Endothelial cell of umbilical vein (primary cell): ENCODE measurements around the gene CNTNAP2. TPM values are rescaled to one million over a fixed set of nuclear protein-coding genes. Genes with fewer than 3 reads are reported as not detected.

Experiments
- BruUV-seq: library from RNA; stranded (reverse); fragments of 400-500 nt; replicated peaks from 2 replicates; lab custom pipeline; 2021; lab: Mats Ljungman, UMichigan
- CTCF ChIA-PET: fragments of 300-600, 350-600 bp; sonication (Branson Sonifier 250); formaldehyde crosslinking; loops from one replicate; lab custom pipeline; 2021; ENCODE audit warnings: antibody characterized with exemption, inconsistent platforms; lab: Charles Lee
- POLR2A ChIA-PET: fragments of 300-600, 350-600 bp; sonication (Branson Sonifier 250); formaldehyde crosslinking; loops from one replicate; lab custom pipeline; 2021; ENCODE audit warnings: antibody characterized with exemption, inconsistent platforms; lab: Charles Lee
- DNase-seq: peaks from one replicate; pipeline ENCODE4 v3.0.0-alpha.2; 2011; ENCODE audit warnings: low read depth, low spot score
- FAIRE-seq: peaks from 2 replicates; lab custom pipeline; 2011; peaks lifted over from hg19 to GRCh38; lab: Jason Lieb, UNC
- H2AFZ ChIP-seq: 2 replicates; pipeline ENCODE4 v1.6.0; 2012; ENCODE audit warnings: low read depth, low read length, control low read depth, inconsistent platforms
- H3K27ac ChIP-seq: 2 replicates; pipeline ENCODE4 v1.5.1; 2011; ENCODE audit warnings: low read depth, mild to moderate bottlenecking, control low read depth, low read length, moderate library complexity; ENCODE audit not compliant: insufficient read depth
- H3K27me3 ChIP-seq, 2 experiments: 2 replicates each; pipeline versions ENCODE4 v1.6.0 to v1.6.1; 2011; ENCODE audit warnings: low read length in 2 of 2, mixed read lengths in 1 of 2; ENCODE audit not compliant: control insufficient read depth in 2 of 2, insufficient read depth in 2 of 2
- H3K36me3 ChIP-seq, 2 experiments: 2 replicates in 1 of 2; 3 replicates in 1 of 2; pipeline ENCODE4 v1.5.1; 2011; ENCODE audit warnings: low read length in 2 of 2, mild to moderate bottlenecking in 1 of 2, moderate library complexity in 1 of 2; ENCODE audit not compliant: control insufficient read depth in 2 of 2, insufficient read depth in 2 of 2; ENCODE audit errors: extremely low read depth in 1 of 2
- H3K4me1 ChIP-seq: 3 replicates; pipeline ENCODE4 v1.5.1; 2011; ENCODE audit warnings: mild to moderate bottlenecking, low read length; ENCODE audit not compliant: control insufficient read depth, insufficient read depth; ENCODE audit errors: extremely low read depth
- H3K4me2 ChIP-seq: 2 replicates; pipeline ENCODE4 v1.6.1; 2011; ENCODE audit warnings: low read length, control low read depth, mixed read lengths; ENCODE audit not compliant: insufficient read depth
- H3K4me3 ChIP-seq, 3 experiments: fragments of 200-600 bp in 1 of 3; sonication (generic), shearing (Covaris generic) in 1 of 3; replicated peaks in 1 of 3; 2 replicates each; pipeline ENCODE4 v1.5.1; 2011 to 2016; ENCODE audit warnings: control low read depth in 3 of 3, low read length in 3 of 3, mild to moderate bottlenecking in 2 of 3, inconsistent platforms in 1 of 3, low read depth in 1 of 3, moderate library complexity in 1 of 3; ENCODE audit not compliant: insufficient read depth in 1 of 3
- H3K79me2 ChIP-seq: 2 replicates; pipeline ENCODE4 v1.6.0; 2012; ENCODE audit warnings: low read length, inconsistent platforms; ENCODE audit not compliant: control insufficient read depth, insufficient read depth
- H3K9ac ChIP-seq: replicated peaks from 2 replicates; pipeline ENCODE3; 2011; ENCODE audit warnings: low read length, control low read depth; ENCODE audit not compliant: insufficient read depth; ENCODE audit errors: extremely low read depth
- H3K9me1 ChIP-seq: replicated peaks from 3 replicates; pipeline ENCODE4 v1.6.0; 2011; ENCODE audit warnings: mild to moderate bottlenecking, low read length; ENCODE audit not compliant: control insufficient read depth, insufficient read depth; ENCODE audit errors: extremely low read depth
- H3K9me3 ChIP-seq: replicated peaks from 2 replicates; pipeline ENCODE4 v1.5.1; 2012; ENCODE audit warnings: low read length, inconsistent platforms; ENCODE audit not compliant: control insufficient read depth, insufficient read depth
- H4K20me1 ChIP-seq: replicated peaks from 2 replicates; pipeline ENCODE3; 2011; ENCODE audit warnings: mild to moderate bottlenecking, low read length; ENCODE audit not compliant: control insufficient read depth, insufficient read depth; ENCODE audit errors: extremely low read depth
- CTCF ChIP-seq, 2 donors: IDR thresholded peaks; 1 replicate in 1 of 2; 2 replicates in 1 of 2; pipeline ENCODE4 v1.5.1; 2011; ENCODE audit warnings: low read length in 2 of 2, mild to moderate bottlenecking in 2 of 2, moderate library complexity in 2 of 2, control low read depth in 1 of 2, inconsistent platforms in 1 of 2, low read depth in 1 of 2; ENCODE audit not compliant: insufficient read depth in 1 of 2; ENCODE audit errors: extremely low read depth in 1 of 2
- EZH2 ChIP-seq: IDR thresholded peaks from 2 replicates; pipeline ENCODE4 v1.6.1; 2012; ENCODE audit warnings: borderline replicate concordance, low read depth, mild to moderate bottlenecking, moderate library complexity, low read length, inconsistent platforms; ENCODE audit not compliant: severe bottlenecking
- FOS ChIP-seq: IDR thresholded peaks from 2 replicates; pipeline ENCODE4 v1.6.1; 2011; ENCODE audit warnings: mild to moderate bottlenecking, low read length, moderate library complexity, borderline replicate concordance; ENCODE audit not compliant: insufficient read depth
- GATA2 ChIP-seq: IDR thresholded peaks from 2 replicates; pipeline ENCODE4 v1.7.0; 2011; ENCODE audit warnings: low read depth, mild to moderate bottlenecking, moderate library complexity, mixed read lengths, low read length; ENCODE audit not compliant: insufficient read length, insufficient read depth
- JUN ChIP-seq: IDR thresholded peaks from 2 replicates; pipeline ENCODE4 v1.6.1; 2011; ENCODE audit warnings: borderline replicate concordance, low read depth; ENCODE audit not compliant: insufficient read length, insufficient read depth
- MAX ChIP-seq: IDR thresholded peaks from 2 replicates; pipeline ENCODE4 v1.6.1; 2011; ENCODE audit not compliant: insufficient read depth, insufficient read length
- MYC ChIP-seq: IDR thresholded peaks from one replicate; pipeline ENCODE4 v1.6.1; 2011; ENCODE audit warnings: mild to moderate bottlenecking, low read depth, low read length
- POLR2A ChIP-seq: IDR thresholded peaks from 2 replicates; pipeline ENCODE4 v1.6.1; 2012; ENCODE audit warnings: low read depth, mild to moderate bottlenecking, control low read depth, low read length
- POLR2AphosphoS5 ChIP-seq: IDR thresholded peaks from 2 replicates; pipeline ENCODE4 v1.6.1; 2012; ENCODE audit warnings: low read depth, mild to moderate bottlenecking, control low read depth, low read length, moderate library complexity; ENCODE audit not compliant: insufficient read depth
- dilution Hi-C: fragments of 300-500 bp; cut with MboI; formaldehyde crosslinking; loops from one replicate; pipeline ENCODE4 v1.15.0; 2019; ENCODE audit warnings: low sequenced_read_pairs; ENCODE audit not compliant: extremely low pct_ligation_motif_present
- intact Hi-C: fragments of 100-400 bp; cut with micrococcal nuclease; formaldehyde crosslinking; loops from one replicate; pipeline ENCODE4 v1.10.0; 2022
- polyA plus RNA-seq, 4 experiments: library from polyadenylated mRNA; depleted of rRNA in 3 of 4; stranded (reverse) in 3 of 4; unstranded in 1 of 4; fragments of >200 nt; gene quantifications; 2 replicates each; pipeline versions ENCODE4 v1.2.1 to v1.2.3, GENCODE V29; 2011 to 2012; ENCODE audit warnings: missing spikeins in 1 of 4
- total RNA-seq: library from RNA; stranded (reverse); gene quantifications from 2 replicates; pipeline ENCODE4 v1.2.3, GENCODE V29; 2021

The CNTNAP2 gene
- total and polyA plus RNA-seq, 2 donors (not counting 3 experiments of a cell fraction or from before 2014, with no cell fraction given): not detected

- H3K79me2 ChIP-seq: no peaks in the 10 kb centered on the region
- H3K9ac ChIP-seq: no peak overlapping the region
- H3K27me3 ChIP-seq: no peaks in the 10 kb centered on the region
- POLR2A ChIA-PET: no interaction called here
- dilution Hi-C loops (no loop called here), intact Hi-C loops (no loop called here)
- TF ChIP-seq FOS (no peak), JUN (no peak), POLR2A (no peak), MYC (no peak)
- no peaks in the 10 kb centered on the region for H4K20me1 ChIP-seq
- H2AFZ ChIP-seq: no peak overlapping the region
- no peaks in the 10 kb centered on the region for H3K36me3 ChIP-seq
- FAIRE-seq (no peak), DNase-seq (no peak)
- no peaks in the 10 kb centered on the region for H3K9me1 ChIP-seq
- CTCF ChIA-PET: no interaction called here
- H3K4me2 ChIP-seq: no peak overlapping the region
- BruUV-seq: no TSS peak
- H3K4me3 ChIP-seq: no peak overlapping the region
- no peak overlapping the region for H3K27ac ChIP-seq
- no peaks in the 10 kb centered on the region for H3K4me1 ChIP-seq
- peaks cover 11% of the 10 kb centered on the region for H3K9me3 ChIP-seq
Measured at GRCh38 chr7:146889806-146890555, 773.4 kb downstream of the CNTNAP2 start.

- DNase-seq (no peak), FAIRE-seq (no peak)
- dilution Hi-C loops (no loop called here), intact Hi-C loops (no loop called here)
- Histone ChIP-seq H3K4me3 (no peak overlapping the region), H3K4me1 (no peaks in the 10 kb centered on the region), H4K20me1 (no peaks in the 10 kb centered on the region), H3K9me3 (peaks cover 9% of the 10 kb centered on the region), H3K27ac (no peak overlapping the region), H3K27me3 (no peaks in the 10 kb centered on the region), H3K9ac (no peak overlapping the region), H2AFZ (no peak overlapping the region), H3K79me2 (no peaks in the 10 kb centered on the region), H3K4me2 (no peak overlapping the region), H3K36me3 (no peaks in the 10 kb centered on the region), H3K9me1 (no peaks in the 10 kb centered on the region)
- CTCF ChIA-PET: no interaction called here
- BruUV-seq: no TSS peak
- TF ChIP-seq FOS (no peak), POLR2A (no peak), JUN (no peak), MAX (no peak), GATA2 (no peak), MYC (no peak), CTCF (IDR thresholded peaks at IDR 0.05; ENCODE audit: extremely low read depth in 1 of 2, insufficient read depth in 1 of 2, low read depth in 1 of 2, low read length in 2 of 2) (no peak), EZH2 (no peak), POLR2AphosphoS5 (no peak)
- POLR2A ChIA-PET: no interaction called here
Measured at GRCh38 chr7:146892151-146892550, 775.5 kb downstream of the CNTNAP2 start.
